Right lobe of liver (tissue), 4 donors: ENCODE measurements around the gene TIMM29.

ENCODE experiments used
- CTCF ChIP-seq, 4 donors: fragments of 200-600 bp in 3 of 4; fragments of 450-650 bp in 1 of 4; IDR thresholded peaks; one replicate each; pipeline versions ENCODE4 v1.5.1 to v1.8.0; 2016 to 2022; ENCODE audit warnings: antibody characterized with exemption in 4 of 4, mild to moderate bottlenecking in 2 of 4
- POLR2A ChIP-seq: fragments of 450-650 bp; IDR thresholded peaks from one replicate; pipeline ENCODE4 v1.6.1; 2017; ENCODE audit warnings: antibody characterized with exemption, mild to moderate bottlenecking
- donor health status: DM: no; HTN: no; CAD: no.
- donor health status: DM: no; HTN: no; CAD: no.
- donor health status: DM: no; HTN: yes; CAD: no.

GRCh38 chr19:10916602-10917001 is 12.0 kb upstream of the TIMM29 start:
- no peak for TF ChIP-seq CTCF (IDR thresholded peaks at IDR 0.05)
- no peak for TF ChIP-seq POLR2A
